Measurements from ENCODE around the gene PRPF6.

Gene PRPF6

DNA sequence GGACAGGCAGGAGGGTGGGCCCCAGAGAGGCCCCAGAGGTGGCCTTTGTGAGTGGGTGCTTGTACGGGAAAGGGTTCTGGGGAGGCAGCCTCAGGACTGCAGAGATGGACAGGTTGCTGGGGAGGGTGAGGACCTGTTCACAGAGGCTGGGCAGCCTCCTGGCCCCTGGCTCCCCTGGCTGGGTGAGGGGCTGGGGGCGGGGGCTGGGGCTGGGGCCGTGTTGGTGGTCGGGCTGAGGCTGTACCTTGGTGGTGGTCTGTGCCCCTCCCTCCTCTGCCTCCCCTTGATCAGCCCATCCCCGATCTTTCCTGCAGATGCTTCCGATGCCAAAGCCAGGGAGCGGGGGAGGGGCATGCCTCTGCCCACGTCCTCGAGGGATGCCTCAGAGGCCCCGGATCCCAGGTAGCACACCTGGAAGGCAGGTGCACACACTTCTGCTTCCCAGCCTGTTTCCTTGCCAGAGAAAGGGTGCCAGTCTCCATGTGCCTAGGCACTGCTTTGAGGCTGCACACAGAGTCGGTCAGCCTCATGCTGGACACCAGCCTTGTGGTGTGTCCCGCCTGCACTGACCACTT is 86.9 kb downstream of the PRPF6 start:
- FAIRE-seq: no peak

DNA sequence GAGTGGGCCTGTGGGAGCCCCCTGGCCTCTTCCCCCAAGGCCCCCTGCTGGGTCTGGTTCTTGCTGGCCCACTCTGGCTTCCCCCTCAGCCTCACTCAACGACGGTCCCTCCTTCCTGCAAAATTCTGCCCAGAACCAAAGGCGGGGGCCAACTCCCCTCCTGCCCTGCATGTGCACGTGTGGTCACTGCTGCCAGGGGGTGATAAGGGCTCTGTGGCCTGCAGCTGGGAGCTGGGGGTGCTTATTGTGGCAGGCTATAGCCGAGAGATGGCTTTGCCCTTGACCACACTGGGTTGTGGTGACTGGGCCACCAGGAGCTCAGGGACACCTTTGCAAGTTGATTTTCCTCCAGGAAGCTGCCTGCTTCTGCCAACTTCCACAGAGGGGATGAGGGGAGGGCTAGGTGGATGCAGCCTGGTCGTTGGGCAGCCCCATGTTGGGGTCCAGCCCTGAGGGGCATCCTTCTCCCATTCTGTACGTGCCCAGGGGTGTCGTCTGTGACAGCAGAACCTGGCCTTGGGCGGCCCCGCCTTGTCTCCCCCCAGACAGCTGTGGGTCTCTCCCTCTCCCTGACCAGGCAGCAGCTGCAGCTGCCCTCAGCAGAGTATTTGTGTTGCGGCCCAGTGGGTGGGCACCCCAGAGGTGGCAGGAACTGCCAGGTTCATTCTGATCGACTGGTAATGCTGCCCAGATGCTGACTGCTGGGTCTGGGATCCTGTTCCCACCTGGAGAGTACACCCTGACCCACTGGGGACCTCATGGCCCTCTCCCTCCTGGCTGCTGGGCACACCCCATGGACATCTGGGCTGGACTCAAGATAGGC is 87.7 kb downstream of the PRPF6 start:
- FAIRE-seq: no peak

DNA sequence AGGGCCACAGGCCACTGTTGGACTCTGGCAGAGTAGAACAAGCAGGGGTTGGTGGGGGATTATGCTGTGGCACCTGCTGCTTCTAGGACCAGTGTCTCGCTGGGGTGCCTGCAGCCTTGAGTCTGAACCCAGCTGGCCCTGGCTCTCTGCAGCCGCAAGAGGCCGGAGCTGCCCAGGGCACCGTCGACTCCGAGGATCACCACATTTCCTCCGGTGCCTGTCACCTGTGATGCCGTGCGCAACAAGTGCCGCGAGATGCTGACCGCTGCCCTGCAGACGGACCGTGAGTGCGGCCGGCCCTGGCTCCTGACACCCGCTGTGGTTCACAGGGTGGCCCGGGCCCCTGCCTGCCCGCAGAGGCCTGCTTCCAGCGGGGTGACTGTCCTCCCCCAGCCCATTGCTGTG is 88.3 kb downstream of the PRPF6 start:
- FAIRE-seq: no peak

- FAIRE-seq: no peak
Observed at GRCh38 chr20:64069614-64070243, 88.8 kb downstream of the PRPF6 start.

DNA sequence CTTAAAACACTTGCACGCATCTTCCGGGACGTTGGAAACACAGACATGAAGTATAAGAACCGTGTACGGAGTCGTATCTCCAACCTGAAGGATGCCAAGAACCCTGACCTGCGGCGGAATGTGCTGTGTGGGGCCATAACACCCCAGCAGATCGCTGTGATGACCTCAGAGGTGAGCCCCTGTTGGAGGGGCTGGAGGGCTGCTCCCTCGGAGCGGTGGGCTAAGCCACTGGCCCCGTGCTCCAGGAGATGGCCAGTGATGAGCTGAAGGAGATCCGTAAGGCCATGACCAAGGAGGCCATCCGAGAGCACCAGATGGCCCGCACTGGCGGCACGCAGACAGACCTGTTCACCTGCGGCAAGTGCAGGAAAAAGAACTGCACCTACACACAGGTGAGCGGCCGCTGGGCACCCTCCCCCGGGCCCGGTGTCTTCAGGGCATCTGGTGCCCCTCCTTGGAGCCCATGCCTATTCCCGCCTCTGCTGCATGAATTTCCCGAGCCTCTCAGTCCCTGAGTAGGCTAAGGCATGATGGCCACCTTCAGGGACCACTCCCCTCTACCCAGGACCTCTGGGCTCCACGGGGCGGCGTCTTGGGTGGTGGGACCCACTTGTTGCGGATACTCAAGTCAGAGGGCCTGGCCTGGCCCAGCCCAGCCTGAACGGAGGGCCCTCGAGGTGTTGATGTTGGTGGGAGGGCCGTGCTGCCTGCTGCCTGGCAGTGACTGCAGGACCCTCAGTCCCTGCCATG is 89.5 kb downstream of the PRPF6 start:
- no peak for FAIRE-seq

DNA sequence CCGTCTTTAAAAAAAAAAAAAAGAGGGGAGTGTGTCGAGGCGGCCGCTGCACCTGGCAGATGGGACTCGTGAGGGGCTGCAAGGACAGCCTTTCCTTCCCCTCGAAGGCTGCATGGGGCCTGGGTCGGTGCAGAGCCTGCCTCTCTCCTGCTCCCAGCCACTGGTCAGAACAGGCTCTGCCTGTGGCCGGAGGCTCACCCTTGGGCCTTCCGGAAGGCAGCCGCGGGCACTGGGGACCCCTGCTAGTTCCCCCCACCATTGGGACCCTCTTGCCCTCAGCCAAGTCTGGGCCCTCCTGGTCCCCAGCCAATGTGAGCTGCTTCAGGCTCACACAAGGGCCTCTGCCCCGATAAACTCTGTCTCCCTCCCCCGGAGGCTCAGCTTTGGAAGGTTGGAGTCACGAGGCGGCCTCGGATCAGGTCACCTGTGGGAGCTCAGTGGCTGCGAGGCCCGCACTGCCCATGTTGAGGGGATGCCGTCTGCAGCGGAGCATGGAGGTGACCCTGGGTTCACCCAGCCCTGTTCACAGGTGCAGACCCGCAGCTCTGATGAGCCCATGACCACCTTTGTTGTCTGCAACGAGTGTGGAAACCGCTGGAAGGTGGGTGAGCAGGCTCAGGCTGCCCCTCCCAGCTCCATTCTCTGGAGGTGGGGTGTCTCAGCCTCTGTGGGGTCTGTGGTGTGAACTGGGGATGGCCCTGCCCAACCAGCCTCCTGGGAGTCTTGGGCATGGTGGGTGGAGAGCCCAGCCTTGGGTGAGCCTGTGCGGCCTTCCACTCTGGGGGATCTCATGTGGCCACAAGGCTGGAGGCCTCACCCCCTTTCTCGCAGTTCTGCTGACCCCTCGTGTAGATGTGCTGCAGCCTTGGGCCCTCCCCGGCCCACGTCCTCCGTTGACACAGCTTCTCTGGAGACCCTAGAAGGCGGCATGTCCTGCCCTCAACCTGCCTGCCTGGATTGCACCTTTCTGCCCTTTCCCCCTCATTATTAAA is 90.7 kb downstream of the PRPF6 start:
- FAIRE-seq: no peak

- no peak for FAIRE-seq
Observed at GRCh38 chr20:64072498-64073063, 91.6 kb downstream of the PRPF6 start.

DNA sequence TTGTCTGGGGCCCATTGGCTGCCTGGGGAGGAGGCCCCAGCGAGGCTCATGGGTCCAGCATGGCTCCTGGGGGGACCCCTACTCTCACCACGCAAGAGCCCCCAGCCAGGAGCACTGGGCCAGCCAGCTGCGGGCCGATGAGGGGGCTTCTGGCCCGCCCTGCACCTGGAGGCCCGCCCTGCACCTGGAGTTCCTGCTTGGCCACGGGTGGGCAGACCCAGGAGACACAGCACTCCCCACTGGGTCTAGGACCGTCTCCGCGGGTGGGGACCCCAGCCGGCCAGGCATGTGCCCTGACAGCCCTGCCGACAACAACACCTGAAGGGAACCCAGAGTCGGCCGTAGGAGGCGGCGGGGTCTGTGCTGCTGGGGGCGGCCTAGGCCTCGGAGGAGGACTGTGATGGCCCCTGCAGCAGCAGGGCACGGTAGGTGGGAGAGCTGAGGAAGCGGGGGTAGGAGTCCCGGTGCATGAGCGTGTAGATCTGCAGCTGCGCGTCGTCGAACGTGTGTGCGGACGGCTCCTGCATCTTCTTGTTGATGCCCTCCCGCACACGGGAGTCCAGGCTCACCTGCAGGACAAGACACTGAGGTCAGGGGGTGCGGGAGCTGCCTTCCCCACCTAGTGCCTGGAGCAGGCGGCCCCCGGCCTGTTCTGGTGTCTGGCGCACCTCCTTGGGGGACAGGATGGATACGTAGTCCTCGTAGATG is 92.7 kb downstream of the PRPF6 start:
- no peak for FAIRE-seq

- FAIRE-seq: no peak
Observed at GRCh38 chr20:64074184-64074789, 93.4 kb downstream of the PRPF6 start.

DNA sequence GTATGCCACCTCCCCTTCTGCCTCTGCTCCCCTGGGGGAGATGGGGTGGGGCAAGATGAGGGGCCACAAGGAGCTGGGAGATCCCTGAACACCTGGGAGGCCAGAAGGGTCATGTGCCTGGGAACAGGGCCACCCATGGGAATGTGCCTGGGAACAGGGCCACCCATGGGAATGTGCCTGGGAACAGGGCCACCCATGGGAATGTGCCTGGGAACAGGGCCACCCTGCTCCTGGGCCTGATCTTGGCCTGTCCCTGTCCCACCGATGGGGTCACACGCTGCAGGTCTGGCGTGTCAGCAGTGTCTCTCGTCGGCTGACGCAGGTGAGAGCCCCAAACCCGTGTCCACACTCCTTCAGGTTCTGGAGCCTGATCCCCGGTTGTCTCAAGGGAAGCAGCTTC is 94.0 kb downstream of the PRPF6 start:
- no peak for FAIRE-seq

DNA sequence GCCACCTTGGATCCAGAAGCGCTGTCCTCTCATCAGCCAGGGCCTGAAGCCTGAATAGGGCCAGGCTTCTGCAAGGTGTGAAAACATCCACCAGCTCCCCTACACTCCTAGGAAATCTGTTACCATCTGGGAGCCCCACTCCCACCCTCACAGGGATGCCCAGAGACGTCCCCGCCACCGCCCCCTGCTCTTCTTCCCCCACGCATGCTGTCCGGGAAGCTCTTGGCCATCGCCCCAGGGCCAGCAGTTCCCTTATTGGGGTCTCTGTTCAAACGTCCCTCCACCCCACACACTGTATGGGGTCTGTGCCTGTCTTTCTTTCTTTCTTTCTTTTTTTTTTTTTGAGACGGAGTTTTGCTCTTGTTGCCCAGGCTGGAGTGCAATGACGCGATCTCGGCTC is 94.6 kb downstream of the PRPF6 start:
- FAIRE-seq: no peak

- FAIRE-seq: no peak
Observed at GRCh38 chr20:64076061-64076997, 95.4 kb downstream of the PRPF6 start.

GRCh38 chr20:64077094-64077493 is 96.2 kb downstream of the PRPF6 start:
- FAIRE-seq: no peak

DNA sequence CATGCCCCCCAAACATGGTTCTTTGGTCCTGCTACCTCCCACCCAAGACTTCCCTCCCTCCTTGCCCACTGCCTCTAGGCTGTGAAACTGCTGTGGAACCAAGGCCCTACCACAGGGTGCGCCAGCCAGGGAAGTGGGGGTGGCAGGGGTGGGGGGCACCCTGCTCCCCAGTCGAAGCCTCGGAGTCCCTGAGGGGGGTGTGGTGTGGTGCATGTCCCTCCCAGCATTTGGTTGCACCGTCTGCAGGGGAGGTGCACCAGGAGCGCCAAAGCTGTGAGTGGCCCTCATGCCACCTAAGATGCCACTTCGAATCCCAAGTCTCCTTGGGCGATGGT is 96.6 kb downstream of the PRPF6 start:
- no peak for FAIRE-seq

DNA sequence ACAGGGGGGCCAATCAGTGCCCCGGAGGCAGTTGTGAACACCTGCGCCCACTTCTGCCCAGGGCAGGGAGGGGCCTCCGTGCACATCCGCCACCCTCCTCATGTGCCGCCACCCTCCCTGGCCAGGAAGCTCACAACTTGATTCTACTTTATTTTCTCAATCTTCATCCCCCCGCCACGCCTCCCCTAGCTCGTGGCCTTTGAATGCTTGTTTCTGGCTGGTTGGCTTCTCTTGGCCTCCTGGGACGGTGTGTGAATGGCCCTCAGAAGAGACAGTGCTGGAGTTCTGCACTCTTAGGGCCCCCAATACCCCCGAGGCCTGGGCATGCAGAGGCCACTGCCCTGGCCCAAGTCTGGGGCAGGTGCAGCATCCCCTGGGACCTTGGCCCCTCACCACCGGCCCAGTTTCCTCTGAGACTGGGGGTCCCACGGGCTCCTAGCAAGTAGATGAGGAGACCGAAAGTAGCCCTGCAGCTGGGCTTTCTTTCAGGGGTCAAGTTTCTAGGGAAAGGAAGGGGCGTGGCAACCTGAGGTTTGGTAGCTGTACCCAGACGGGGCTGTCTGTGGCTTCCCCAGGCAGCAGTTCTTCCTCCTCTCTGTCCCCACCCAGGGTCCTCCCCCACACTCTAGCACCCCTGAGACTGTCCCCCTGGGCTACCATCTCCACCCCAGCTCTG is 97.1 kb downstream of the PRPF6 start:
- no peak for FAIRE-seq

GRCh38 chr20:64078934-64079272 is 98.0 kb downstream of the PRPF6 start:
- FAIRE-seq: no peak

- FAIRE-seq: no peak
Observed at GRCh38 chr20:64079273-64080012, 98.5 kb downstream of the PRPF6 start, which contains the start of gene RGS19. TSS of gene RGS19 (minus strand) at chr20:64079518. CDS start at chr20:64076886, 2,632 bp downstream.

Measured in G401.6 (cell line).